Stimulated activated CD8-positive, alpha-beta memory T cell treated with anti-CD3 and anti-CD28 coated beads, Interleukin-15, amount 100 ng/mL, for 1 hour (primary cell): ENCODE data around the gene BPIFB4.

Source experiments
- DNase-seq: peaks from one replicate; pipeline ENCODE4 v3.0.0-alpha.2; 2020; ENCODE audit warnings: low read depth

The BPIFB4 gene

DNA sequence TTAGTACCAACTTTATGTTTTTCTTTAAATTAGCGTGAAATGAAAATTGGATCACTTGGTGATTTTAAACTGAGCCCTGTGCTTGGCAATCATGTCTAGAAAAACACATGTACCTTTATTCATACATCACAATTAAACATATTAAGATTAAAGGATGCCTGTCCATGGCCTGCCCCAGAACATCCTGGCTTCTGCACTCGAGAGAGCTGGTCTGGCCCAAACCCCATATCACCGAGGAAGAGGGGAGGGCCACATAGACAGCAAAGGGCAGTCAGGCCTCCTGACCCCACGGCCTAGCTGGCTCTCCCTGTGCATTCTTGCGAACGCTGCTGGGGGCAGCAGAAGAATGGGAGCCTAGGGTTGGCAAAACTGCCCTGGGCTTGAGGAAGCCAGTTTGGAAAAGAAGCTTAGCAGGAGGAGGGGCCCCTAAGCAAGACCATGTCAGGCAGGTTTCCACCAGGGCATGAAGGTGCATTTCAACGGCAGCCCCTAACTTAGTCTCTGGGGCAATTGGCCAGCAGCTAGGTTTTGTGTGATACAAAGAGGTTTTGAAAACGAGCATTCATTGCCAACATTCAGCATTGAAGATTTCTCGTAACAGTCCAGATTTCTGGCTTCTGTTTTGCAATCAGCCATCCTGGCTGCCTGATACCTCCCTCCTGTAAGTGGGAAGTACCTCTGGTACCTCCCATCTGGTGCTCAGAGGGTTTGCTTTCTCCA is 17.2 kb upstream of the BPIFB4 start:
- DNase-seq = no peak

DNA sequence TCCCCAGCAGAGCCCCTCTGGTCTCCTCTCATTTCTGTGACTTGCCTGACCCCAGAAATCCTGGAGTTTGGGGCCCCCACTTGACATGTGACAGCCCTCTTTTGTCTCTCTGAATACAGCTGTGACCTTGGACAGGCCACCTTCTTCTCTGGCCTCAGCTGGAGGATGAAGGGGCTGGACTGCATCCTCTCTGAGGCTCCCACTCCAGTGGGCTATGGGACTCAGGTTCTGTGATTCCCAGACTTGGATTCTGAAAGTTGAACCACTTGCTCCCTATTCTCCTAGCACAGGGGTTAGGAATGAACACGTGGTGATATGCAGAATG is 16.7 kb upstream of the BPIFB4 start:
- DNase-seq = no peak

- DNase-seq = no peak
These were observed 16.2 kb upstream of the BPIFB4 start for GRCh38 chr20:33063271-33063670.

DNA sequence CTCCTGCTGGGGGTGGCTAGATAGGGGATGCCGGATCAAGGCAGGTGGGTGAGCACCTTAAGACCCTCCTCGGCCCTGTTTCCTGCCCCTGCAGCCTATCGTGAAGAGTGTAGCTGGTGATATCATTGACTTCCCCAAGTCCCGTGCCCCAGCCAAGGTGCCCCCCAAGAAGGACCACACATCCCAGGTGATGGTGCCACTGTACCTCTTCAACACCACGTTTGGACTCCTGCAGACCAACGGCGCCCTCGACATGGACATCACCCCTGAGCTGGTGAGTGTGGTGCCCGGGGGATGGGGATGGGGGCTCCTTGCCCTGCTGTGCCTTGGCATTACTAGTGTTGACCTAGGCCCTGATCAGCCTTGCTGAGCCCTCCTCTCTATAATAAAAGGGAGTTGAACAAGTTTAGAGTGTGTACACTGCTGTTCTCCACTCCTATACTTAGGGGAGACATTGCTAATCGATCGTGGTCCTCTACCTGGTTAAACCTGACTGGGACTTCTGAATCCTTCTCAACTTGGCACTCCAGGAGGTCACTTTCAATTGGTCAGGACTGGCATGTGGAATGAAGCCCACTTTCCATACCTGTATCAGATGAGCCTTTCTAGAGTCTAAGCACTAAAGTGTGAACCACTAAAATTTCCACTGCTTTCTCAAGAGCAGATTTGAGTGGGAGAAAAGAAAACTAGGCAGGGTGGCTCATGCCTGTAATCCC is 14.7 kb upstream of the BPIFB4 start:
- no peak for DNase-seq

DNA sequence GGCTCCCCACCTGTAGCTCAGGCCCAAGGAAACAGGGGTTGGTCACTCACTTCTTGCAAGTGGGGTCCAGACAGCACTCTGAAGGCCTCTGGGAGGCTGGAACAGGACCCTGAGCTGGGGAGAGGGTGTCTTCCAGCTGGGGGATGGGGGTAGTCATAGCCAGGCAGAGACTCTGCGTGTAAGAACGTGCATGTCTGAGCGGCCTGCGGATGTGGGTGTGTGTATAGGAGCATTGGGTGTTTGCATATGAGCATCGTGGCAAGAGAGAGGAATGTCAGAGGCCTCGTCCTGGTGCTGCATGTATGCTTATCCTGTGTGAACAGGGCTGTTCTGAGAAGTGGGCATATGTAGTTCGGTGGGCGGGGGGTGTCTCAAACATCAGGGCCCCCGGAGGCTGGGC is 13.7 kb upstream of the BPIFB4 start:
- no peak for DNase-seq

DNA sequence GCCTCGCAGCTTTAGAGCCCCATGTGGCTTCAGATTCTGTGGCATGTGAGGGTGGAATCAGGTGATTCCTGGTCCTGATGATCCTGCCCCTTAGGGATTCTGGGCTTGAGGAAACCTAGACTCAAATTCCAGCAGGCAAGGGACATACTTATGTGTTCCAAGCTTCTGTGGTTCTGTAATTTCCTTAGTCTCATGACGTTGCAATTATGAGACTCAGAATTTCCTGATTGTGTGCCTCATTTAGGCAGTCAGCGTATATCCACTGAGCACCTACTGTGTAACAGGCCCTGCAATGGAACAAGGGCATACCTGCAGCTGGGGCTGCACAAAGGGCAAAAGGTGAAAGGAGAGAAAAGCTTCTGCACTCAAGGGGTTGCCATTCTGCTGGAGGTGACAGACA is 11.6 kb upstream of the BPIFB4 start:
- no peak for DNase-seq

- DNase-seq = no peak
These were observed 11.0 kb upstream of the BPIFB4 start for GRCh38 chr20:33068251-33068939.

- no peak for DNase-seq
These were observed 9.8 kb upstream of the BPIFB4 start for GRCh38 chr20:33069673-33070072.

DNA sequence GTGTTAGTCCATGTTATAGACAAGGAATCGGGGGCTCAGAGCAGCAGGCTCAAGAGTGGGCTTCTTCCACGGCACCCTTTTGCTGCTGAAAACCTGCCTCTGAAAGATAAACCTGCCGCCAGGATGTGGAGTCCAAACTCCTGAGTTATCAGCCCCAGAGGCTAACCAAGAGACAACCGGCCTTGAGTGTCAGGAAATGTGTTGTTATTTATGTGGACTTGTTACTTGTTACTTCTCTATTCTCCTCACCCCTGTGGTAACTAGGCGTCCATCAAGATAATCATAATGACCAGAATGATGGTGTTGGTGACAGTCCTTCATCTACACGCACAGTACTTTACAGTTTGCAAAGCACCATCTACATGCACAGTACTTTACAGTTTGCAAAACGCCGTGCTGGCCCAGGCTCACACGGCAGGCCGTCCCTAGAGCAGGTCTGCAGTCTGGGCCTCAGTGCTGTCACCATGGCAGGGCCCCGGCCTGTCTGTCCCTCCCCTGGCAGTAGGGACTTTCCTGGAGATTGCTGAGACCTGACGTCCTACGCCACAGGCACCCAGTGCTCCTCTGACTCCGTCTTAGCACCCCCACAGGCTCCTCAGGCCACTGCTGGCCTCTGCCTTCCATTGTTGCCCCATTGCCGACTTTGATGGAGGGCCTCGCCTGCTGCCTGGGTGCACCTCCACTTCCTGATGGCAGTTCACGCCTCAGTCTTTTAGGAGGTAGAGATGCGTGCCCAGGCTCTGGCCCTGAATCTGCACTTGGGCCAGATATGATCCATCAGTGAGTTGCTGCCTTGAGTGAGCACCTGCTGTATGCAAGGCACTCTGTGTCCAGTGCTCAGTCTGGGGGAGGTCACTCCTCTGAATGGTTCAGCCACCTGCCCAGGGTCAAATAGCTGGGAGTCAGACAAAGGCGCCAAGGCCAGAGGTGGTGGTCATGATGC is 9.1 kb upstream of the BPIFB4 start:
- DNase-seq = no peak

- no peak for DNase-seq
These were observed 8.2 kb upstream of the BPIFB4 start for GRCh38 chr20:33071198-33071597.

DNA sequence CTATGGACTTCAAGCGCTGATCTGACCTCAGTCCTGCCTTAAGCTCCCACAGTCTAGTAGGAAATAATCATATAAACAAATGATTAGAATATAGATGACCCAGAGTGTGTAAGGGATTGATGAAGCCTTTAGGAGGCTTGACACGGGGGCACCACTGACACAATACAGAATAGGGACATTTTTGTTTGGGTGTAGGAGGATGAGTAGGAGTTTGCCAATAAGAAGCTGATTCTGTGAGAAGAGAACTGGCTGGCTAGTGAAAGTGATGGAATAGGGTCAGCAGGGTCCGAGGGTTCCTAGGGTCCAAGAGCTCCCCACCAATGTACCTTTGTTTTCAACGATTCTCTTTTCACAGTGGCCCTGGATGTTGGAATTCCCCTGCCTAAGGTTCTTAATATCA is 7.1 kb upstream of the BPIFB4 start:
- no peak for DNase-seq

DNA sequence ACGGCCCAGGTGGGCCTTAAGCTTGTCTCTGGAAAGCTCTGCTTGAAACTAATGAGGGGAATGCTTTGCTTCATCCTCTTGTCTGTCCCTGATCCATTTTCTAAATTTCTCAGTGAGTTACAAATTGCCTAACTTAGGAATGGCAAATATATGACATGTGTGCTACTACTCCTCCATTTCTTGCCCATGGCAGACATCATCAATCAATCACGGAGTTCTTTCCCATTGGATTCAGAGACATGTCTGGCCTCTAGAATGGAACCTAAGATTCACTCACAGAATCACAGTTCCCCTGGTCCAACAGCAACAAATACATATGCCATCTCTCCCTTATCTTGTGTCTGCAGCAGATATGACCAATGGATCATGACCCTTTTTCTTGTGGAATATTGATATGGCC is 6.6 kb upstream of the BPIFB4 start:
- no peak for DNase-seq

GRCh38 chr20:33074675-33075074 is 4.8 kb upstream of the BPIFB4 start:
- DNase-seq = no peak

GRCh38 chr20:33075281-33075680 is 4.2 kb upstream of the BPIFB4 start:
- no peak for DNase-seq

DNA sequence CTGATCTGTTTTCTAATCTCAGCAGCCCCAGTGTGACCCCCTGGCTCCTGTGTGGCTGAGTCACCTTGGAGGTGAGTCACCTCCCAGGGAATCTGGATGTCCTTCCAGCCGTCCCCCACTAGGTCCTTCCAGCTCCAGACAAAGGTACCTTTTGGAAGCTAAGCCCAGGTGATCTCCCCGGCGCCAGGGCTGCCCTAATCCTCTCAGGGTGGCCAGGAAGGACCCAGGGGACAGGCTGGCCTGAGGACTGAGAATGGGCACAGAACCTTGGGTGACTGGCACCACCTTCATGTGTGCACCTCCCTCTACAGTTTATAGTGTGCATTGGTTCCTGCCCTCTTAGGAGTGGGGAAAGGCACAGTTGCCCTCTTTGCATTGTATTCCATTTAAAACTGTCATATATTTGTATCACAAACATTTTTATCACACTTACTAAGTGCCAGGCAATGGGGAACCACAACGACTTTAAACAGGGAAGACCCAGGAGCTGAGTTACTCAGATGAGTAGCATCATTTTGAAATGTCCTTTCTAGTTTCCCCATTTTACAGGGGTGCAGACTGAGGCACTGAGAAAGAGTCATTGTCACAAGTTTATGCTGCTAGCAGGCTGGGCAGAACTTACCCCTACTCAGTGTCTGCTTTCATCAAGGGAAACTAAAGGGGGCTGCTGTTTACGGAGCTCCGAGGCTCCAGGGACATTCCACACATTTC is 2.6 kb upstream of the BPIFB4 start:
- DNase-seq = no peak

GRCh38 chr20:33081411-33082154 is 2.1 kb downstream of the BPIFB4 start:
- no peak for DNase-seq

DNA sequence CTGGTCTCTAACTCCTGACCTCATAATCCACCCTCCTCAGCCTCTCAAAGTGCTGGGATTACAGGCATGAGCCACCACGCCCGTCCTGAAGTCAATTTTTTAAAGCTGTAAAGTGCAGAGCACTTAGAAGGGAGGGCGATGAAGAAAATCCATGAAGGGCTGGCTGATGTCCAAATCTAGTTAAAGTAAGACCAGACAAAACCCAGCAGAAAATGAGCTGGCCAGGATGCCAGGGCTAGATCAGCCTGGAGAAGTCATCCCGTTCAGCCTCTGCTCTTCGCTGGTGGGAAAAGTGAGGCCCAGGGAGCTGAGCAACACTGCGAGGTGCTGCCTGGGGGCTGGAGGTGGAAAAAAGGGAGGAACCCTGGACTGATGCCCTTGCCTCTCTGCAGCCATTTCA is 3.1 kb downstream of the BPIFB4 start:
- DNase-seq = no peak

DNA sequence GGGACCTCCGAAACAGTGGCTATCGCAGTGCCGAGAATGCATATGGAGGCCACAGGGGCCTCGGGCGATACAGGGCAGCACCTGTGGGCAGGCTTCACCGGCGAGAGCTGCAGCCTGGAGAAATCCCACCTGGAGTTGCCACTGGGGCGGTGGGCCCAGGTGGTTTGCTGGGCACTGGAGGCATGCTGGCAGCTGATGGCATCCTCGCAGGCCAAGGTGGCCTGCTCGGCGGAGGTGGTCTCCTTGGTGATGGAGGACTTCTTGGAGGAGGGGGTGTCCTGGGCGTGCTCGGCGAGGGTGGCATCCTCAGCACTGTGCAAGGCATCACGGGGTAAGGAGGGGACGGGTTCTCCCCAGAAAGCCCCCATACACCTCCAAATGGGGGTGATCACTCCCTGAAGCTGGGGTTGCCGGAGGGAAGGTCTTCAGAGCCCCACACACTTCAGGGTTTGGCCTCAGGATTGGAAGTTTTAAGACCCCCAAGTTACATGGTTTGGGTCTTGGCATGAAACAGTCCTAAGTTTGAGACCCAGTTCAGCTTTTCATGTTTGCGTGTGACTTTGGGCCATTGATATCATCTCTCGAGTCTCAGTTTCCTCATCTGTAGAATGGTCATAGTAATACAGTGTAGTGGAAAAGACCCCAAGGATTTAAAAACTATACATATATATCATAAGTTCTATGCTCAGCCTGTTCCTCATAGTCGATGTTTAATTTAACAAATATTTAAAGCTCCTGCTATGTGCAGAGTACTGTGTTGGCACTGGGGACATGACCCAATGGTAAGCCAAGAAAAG is 4.3 kb downstream of the BPIFB4 start:
- no peak for DNase-seq

DNA sequence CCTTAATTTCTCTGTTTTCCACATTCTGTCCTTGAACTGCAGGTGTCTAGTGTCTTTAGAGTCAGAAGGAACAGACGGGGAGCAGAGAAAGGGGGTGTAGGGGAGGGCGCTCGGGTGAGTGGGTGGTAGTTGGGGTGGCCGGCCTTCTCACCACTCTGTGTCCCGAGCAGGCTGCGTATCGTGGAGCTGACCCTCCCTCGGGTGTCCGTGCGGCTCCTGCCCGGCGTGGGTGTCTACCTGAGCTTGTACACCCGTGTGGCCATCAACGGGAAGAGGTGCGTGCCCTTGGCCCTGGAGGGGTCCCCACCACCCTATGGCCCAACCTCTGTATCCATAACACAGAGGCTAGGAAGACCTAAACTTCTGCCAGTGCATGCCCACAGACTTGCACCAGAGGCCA is 5.3 kb downstream of the BPIFB4 start:
- no peak for DNase-seq

DNA sequence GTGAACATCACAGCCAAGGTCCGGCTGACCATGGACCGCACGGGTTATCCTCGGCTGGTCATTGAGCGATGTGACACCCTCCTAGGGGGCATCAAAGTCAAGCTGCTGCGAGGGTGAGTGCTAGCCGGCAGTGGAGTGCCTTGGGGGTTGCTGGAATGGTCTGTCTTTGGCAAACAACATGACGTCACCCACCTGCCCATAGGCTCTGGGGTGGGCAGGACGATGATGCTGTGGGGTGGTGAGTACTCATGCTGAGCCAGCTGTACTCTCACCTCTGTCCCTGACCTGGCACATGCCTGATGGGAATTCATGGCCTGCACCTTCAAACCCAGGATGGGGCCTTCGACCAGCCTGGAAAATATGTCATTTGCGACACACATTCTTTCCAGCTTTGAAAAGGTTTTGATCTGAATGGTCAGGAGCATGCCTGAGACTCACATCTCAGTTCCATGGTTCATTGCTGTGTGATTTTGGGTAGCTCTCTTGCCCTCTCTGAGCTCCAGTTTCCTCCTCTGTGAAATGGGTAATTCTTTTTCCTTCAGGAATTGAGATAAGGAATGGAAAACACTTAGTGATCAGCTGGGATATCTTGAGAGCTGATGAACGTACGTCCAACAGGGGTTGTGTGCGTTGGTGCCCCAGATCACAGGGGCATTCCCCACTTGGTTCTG is 6.7 kb downstream of the BPIFB4 start:
- DNase-seq = no peak
